ENCODE measurements around the gene P2RY8. TPM values are rescaled to one million over a fixed set of nuclear protein-coding genes. Genes with fewer than 3 reads are reported as not detected.
"Not testable (repeated sequence)": the region's sequence is repeated elsewhere in the genome, so short reads cannot be mapped to it uniquely, and the experiment has no call there.

P2RY8 gene
- total RNA-seq, 1 experiment from 2014 or later = 0.37 TPM

GRCh38 chrX:1492421-1493012, 44.5 kb downstream of the P2RY8 start:
- H3K36me3 Mint-ChIP-seq = peaks cover 20% of the 10 kb centered on the region
- ChIA-PET POLR2A (no interaction called here), CTCF (no interaction called here)
- TF ChIP-seq SP1 (CRISPR knock-in tag; conservative IDR thresholded peaks at IDR 0.05) (peak; percentile 33; the same call in 1 of the 2 replicates), GTF2I (CRISPR knock-in tag; conservative IDR thresholded peaks at IDR 0.05) (peak; percentile 89), ZNF396 (CRISPR knock-in tag; IDR thresholded peaks at IDR 0.05; ENCODE audit: borderline replicate concordance) (no peak)
- peaks cover 9% of the 10 kb centered on the region for H3K4me1 Mint-ChIP-seq
- H3K4me3 Mint-ChIP-seq = no peak overlapping the region
- no peak overlapping the region for H3K27ac Mint-ChIP-seq
- no peak for DNase-seq (ENCODE audit: low spot score)
- peaks cover 20% of the 10 kb centered on the region for H3K27me3 Mint-ChIP-seq (ENCODE audit: low read depth)
- H3K9me3 Mint-ChIP-seq = peaks cover 25% of the 10 kb centered on the region
- ATAC-seq = no peak

- ChIA-PET POLR2A (no interaction called here), CTCF (no interaction called here)
- peak; percentile 90 for ATAC-seq
- Mint-ChIP-seq H3K27ac (no peak overlapping the region), H3K36me3 (peaks cover 20% of the 10 kb centered on the region), H3K9me3 (peaks cover 25% of the 10 kb centered on the region), H3K27me3 (ENCODE audit: low read depth) (peaks cover 20% of the 10 kb centered on the region), H3K4me1 (peaks cover 11% of the 10 kb centered on the region), H3K4me3 (no peak overlapping the region)
- TF ChIP-seq IRF2 (CRISPR knock-in tag; IDR thresholded peaks at IDR 0.05; ENCODE audit: borderline replicate concordance, low read depth) (no peak), IRF1 (CRISPR knock-in tag; IDR thresholded peaks at IDR 0.05) (no peak), ZNF317 (CRISPR knock-in tag; IDR thresholded peaks at IDR 0.05; ENCODE audit: borderline replicate concordance, low read depth) (no peak), FOXP1 (CRISPR knock-in tag; IDR thresholded peaks at IDR 0.05; ENCODE audit: borderline replicate concordance) (no peak), NR2C2 (CRISPR knock-in tag; IDR thresholded peaks at IDR 0.05) (no peak), ELF4 (CRISPR knock-in tag; IDR thresholded peaks at IDR 0.05; ENCODE audit: low read depth) (no peak), ZBTB43 (CRISPR knock-in tag; IDR thresholded peaks at IDR 0.05) (no peak), AFF4 (CRISPR knock-in tag; IDR thresholded peaks at IDR 0.05; ENCODE audit: borderline replicate concordance) (no peak), ZNF396 (CRISPR knock-in tag; IDR thresholded peaks at IDR 0.05; ENCODE audit: borderline replicate concordance) (no peak), PRDM15 (CRISPR knock-in tag; IDR thresholded peaks at IDR 0.05) (no peak), ATF1 (CRISPR knock-in tag; IDR thresholded peaks at IDR 0.05) (no peak), MYBL2 (CRISPR knock-in tag; IDR thresholded peaks at IDR 0.05) (no peak)
- DNase-seq (ENCODE audit: low spot score) = peak; percentile 73
These were observed 45.1 kb downstream of the P2RY8 start for GRCh38 chrX:1491851-1492349.

GRCh38 chrX:1491248-1491647, 45.7 kb downstream of the P2RY8 start:
- H3K27ac Mint-ChIP-seq; DNase-seq (ENCODE audit: low spot score); CTCF ChIA-PET; H3K4me3 Mint-ChIP-seq; ATAC-seq; POLR2A ChIA-PET: not testable (repeated sequence)
- peaks cover 20% of the 10 kb centered on the region for H3K27me3 Mint-ChIP-seq (ENCODE audit: low read depth)
- H3K36me3 Mint-ChIP-seq = peaks cover 21% of the 10 kb centered on the region
- peaks cover 12% of the 10 kb centered on the region for H3K4me1 Mint-ChIP-seq
- peaks cover 26% of the 10 kb centered on the region for H3K9me3 Mint-ChIP-seq

GRCh38 chrX:1490723-1491122, 46.3 kb downstream of the P2RY8 start:
- H3K27me3 Mint-ChIP-seq (ENCODE audit: low read depth) = peaks cover 20% of the 10 kb centered on the region
- DNase-seq (ENCODE audit: low spot score); H3K4me3 Mint-ChIP-seq; H3K27ac Mint-ChIP-seq; ATAC-seq; POLR2A ChIA-PET; CTCF ChIA-PET: not testable (repeated sequence)
- H3K36me3 Mint-ChIP-seq = peaks cover 23% of the 10 kb centered on the region
- peaks cover 29% of the 10 kb centered on the region for H3K9me3 Mint-ChIP-seq
- peaks cover 12% of the 10 kb centered on the region for H3K4me1 Mint-ChIP-seq

- H3K4me3 Mint-ChIP-seq; H3K27ac Mint-ChIP-seq; CTCF ChIA-PET; POLR2A ChIA-PET; ATAC-seq; DNase-seq (ENCODE audit: low spot score): not testable (repeated sequence)
- Mint-ChIP-seq H3K27me3 (ENCODE audit: low read depth) (peaks cover 20% of the 10 kb centered on the region), H3K36me3 (peaks cover 23% of the 10 kb centered on the region), H3K4me1 (peaks cover 12% of the 10 kb centered on the region), H3K9me3 (peaks cover 29% of the 10 kb centered on the region)
These were observed 47.6 kb downstream of the P2RY8 start for GRCh38 chrX:1489354-1489753.
